Stimulated activated CD8-positive, alpha-beta memory T cell treated with anti-CD3 and anti-CD28 coated beads, Interleukin-12 subunit alpha, Interleukin-12 subunit beta, amount 100 ng/mL, for 24 hours (primary cell): Measurements from ENCODE around the gene ALX4.

ENCODE experiments used
- DNase-seq: peaks from one replicate; pipeline ENCODE4 v3.0.0-alpha.2; 2020; ENCODE audit errors: extremely low read depth

ALX4 gene

DNA sequence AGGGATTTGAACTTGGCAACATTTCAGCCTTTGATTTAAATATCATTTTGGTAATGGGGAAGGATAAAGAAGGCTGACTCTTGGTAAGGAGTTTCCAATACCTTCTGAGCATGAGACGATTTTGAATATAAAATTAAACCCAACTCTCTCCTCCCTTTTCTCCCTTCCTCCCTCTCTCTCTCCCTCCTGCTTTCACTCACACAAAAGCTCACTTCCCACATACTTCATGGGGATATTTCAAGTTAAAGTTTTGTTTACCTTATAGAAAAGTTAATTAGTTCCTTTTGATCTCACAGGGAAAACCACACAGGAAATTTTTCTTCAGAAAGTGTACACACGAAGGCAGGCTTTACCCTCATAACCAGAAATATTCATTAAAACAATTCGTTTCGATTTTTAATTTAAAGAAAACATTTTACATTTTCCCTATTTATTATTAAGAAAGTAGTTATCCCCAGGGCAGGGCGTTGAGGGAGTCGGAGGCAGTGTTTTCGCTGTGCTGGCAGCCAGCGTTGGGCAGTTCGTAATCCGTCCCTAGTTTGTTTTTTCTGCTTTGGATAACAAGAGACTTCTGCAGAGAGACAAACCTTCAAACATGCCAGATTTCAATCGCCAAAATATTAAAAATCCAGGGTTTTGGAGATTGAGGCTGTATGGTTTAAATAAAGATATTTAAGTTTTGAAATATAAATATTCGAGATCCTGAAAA is 25.3 kb upstream of the ALX4 start:
- DNase-seq, result no peak

DNA sequence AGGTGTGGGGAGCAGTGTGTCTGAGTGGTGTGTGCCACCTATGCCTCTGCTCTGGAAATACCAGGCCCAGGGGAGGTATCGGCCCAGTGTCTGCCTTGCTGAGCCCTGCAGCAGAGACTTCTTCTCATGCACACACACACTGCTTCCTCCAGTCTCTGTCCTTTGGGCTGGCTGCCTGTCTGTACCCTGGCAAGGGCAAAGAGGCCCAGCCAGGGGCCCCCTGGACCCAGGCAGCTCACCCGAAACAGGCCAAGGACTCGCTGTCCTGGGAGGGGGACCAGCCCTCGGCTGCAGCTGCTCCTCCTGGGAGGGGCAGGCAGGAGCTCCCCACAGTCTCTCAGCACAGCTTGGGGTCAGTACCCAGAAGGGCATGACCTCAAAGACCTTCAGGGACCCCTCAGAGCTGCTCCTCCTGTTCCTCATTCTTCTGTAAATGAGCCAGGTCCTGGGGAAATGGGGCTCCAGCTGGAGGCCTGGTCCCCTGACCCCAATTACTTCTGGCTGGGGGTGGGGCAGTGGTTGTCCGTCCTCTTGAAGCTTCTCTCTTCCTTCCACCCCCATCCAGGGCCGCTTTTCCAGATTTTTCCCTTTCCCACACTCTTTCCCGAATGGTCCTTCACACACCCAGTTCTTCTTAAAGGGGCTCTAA is 24.5 kb upstream of the ALX4 start:
- no peak for DNase-seq

DNA sequence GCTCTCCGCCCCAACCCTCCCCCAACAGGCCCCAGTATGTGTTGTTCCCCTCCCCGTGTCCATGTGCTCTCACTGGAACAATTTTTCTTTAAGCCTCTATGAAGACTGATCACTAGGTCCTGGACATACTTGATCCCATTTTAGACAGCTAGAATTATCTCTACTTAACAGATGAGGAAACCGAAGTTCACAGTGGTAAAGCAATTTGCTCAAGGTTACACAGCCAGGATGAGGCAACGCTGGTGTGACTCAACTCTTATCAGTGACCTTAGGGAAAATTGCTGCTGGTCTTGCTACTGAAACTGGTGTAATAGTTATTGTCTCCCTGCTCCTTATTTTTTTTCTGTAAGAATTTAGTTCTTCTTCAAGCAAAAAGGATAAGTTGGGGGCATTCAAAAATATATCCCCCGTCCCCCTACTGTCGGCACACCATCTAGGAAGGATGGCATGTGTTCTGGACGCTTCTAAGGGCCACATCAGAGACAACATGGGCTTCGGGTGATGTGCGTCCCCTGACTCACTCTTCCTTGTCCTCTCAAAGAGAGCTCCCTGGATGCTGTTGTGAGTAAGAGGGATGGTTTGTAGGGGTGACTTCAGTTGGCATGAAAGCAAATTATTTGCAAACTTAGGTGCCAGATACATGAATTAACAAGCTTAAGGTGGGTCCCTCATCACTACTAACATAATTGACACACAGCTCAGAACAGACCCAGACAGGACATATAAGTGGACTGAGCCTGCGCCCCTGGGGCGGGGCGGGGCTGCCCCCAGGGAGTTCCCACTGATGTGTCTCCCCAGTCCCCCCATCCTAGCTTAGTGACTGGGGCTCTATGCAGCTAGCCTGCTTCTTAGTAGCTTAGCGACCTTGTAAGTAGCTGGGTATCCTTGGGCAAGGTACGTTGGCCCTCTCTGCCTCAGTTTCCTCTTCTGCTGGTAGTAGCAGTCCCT is 23.6 kb upstream of the ALX4 start:
- DNase-seq, result no peak

DNA sequence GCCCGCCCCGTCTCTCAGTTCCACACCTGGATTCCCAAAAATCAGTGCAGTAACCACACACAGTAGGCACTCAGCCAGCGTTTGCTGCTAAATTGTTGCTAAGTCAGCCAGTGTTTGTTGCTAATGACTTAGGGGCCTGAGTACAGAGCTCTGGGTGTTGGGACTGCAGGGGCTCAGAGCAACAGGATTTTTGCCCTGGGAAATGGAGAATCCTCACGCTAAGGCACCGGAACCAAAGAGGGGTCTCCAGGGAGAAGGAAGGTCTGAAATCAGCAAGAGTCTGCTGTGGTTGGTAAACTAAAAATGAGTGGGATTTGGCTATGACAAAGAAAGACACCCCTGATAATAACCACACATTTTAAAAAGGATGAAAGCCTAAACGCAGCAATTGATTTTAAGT is 22.7 kb upstream of the ALX4 start:
- no peak for DNase-seq

DNA sequence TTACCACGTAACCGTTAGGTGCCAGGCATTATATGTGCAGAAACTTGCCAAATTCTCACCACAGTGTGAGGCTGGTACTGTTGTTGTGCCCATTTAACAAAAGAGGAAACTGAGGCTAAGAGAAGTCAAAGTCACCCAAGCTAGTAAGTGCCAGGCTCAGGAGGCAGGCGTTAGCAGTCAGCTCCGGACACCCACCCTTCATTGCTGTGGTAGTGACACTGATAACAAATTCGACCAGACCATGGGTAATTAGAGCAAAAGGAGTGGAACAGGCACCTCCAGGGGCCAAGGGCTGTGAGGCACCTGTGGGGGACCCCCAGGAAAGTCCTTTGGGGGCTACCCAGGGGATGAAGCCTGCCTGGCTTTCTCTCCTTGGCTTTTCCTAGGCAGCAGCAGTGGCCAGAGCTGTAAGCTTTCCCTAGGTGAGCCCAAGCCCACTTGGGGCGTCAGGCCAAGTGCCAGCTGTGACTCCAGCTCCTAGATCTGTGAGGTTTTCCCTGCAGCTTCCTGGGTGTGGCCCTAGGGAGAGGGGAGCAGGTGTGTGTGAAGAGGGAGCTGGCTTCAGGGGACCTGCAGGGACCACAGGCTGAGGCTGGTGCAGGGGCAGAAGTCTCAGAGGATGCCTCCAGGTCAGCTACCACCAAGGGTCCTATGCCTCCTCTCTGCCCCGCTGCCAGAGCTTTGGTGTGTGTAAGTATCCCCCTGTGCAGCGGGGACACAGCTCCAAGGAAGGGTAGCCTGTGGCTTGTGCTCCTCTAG is 19.7 kb upstream of the ALX4 start:
- no peak for DNase-seq

DNA sequence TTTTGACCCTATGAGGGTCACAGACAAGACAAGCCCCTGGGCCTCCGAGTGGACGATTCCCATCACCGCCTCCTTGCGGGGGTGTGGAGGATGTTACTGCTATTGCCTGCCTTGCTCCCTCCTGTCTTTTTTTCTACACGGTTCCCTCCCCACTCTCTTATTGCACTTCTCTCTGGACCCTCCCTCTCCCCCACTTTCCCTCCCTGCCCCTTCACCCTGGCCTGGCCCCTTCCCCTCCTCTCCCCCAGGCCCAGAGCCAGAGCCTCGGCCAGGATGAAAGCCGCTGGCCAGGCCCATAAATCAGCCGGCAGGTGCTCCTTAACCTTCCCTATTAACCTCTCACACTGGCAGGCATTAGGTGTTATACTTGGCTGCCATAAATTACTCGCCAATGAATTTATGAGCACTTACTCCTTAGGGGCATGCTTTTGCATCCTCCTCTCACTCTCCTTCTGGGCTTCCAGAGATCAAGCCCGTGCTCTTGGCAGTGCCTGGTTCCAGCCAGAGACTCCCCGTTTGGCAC is 18.3 kb upstream of the ALX4 start:
- no peak for DNase-seq

DNA sequence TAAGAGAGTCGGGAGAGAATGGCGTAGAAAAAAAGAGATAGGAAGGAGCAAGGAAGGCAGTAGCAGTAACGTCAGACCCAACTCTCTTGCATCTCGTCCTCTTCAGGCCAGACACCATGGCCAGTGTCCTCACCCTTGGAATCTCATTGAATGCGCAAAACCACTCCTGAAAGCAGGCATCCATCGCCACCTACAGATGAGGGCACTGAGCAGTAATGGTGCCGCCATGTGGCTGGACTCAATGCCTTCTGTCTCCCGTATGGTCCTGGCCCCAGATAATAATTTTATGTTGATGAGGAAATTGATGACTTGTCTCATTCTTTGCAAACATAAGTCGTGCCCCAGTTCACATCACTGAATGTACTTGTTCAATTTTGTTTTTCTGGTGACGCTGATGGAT is 17.8 kb upstream of the ALX4 start:
- DNase-seq, result no peak

DNA sequence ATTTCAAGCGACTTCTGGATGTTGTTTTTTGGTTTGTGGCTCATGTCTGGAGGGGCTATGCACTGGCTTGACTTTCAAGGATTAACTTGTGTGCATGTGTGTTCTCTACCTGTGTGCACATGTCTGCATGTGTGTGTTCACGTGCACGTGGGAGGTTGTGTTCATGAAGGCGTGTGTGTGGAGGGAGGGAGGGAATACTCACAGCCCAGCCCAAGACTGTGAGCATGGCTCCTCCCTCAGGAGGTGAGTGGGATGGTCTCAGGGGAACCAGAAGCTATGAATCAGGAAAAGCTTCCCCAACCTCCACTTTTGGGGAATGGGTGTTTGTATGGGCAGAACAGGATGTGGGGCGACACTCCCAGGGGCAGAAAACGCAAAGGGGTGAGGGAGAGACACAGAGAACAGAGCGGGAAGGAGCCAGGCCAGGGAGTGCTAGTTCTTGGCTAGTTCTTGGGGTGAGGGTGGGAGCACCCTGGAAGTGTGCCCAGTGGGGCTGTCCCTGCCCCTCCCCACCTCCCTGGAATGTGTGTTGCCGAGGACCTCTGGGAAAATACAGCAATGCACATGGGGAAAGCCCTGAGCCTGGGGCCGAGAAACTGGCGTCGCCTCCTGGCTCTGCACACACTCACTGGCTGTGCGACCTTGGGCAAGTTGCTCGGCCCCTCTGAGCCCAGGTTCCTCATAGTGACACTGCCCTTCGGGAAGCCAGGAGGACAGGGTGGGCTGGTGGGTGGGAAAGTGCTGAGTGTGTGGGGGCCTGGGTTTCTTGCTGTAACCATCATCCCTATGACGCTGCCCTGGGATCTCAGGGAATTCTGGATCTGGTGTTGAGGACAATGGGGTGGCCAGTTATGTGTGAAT is 16.9 kb upstream of the ALX4 start:
- DNase-seq, result no peak

DNA sequence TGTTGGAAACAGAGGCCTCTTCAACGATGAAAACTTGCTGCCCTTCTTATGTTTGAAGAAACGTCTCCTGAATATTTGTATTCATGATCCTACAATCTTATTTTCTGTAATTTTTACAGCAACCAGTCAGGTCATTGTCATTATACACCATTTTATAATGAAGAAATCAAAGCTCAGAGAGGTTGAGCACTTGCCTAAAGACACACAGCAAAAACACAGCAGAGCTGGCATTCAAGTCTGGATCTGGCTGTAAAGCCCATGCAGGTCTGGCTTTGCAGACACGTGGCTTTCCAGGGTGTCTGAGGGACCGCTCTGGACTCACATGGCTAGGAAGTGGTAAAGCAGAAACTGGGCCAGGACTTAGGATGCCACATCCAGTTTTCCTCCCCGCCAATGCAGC is 15.8 kb upstream of the ALX4 start:
- DNase-seq, result no peak

DNA sequence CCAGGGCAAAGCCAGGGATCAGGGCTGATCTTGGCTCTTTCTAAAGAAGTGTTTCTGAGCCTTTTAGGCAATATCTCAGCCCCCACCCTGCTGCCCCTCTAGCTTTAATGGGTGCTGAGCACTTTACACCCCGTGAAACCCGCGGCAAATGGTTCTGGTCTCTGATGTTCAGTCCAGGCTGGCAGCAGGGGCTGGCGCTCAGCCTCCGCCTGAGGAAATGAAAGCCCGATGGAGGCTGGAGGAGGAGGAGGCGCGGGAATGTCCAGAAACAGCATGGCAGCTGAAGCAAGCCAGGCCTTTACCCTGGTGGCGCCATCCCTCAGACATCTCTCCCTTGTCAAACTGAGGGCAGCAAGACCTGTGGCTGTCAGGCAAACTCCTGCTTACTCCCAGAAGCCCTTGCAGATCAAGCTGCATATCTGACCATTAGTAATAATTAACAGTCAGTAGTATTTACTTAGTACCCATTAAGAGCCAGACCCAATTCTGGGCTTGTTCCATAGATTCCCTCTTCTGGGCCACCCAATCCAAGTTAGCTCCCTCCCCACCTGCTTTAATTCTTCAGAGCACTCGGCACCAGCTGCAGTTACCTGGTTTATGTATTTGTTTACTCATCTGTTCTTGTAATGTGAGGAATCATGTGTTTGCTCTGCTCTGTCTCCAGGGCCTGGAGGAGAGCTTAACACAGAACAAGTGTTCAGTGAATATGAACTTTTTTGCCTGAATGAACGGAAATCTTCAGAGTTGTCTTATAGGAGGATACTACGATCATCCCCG is 15.0 kb upstream of the ALX4 start:
- DNase-seq, result no peak

DNA sequence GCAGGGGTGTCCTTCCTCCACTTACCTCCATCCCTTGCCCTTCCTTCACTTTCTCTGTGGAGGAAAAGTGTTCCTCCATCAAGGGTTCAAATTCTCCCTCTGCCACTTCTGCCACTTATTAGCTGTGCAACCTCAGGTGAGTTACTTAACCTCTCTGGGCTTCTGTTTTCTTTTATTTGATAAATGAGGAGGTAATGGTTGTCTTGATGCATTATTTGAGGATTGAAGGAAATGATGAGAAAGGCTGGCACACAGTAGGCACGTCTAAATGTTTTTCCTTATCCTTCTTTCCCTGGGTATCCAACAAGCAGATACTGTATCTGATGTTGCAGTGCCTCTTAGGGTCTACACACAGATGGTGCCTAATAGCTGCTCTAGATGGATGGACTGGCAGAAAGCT is 14.3 kb upstream of the ALX4 start:
- no peak for DNase-seq

DNA sequence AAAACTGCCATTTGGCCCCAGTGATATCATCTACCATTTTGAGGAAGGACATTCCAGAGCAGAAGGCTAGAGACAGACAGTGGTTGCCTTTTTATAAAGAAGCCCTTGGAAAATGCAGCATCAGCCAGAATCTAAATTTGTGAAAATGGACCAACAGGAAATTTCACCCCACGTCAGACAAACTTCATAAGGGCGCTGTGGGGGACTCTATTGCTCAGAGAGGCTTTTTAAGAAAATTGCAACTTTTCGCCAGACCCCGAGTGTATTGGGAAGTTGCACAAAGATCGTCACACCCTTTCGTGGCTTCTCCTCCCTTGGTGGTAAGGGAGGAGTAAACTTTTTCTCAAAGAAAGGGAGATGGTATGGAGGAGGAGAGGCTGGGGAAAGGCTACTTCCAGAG is 12.3 kb upstream of the ALX4 start:
- DNase-seq, result no peak

DNA sequence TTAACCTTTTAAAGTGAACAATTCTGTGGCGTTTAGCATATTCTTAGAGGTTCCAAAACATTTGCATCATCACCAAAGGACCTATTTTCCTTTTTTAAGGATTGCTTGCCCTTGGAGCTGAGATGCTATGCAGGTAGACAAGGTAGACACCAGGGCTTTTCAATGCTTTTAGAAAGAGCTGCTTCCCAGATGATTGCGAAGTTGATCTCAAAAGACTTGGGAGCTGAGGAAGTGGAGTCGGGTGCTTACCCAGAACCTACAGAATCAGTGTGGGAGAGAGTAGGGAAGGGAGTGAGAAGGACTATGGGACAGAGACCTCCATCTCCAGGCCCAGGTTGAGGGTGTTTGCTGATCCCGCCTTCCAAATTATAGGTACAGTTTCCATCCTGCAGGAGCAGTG is 11.1 kb upstream of the ALX4 start:
- no peak for DNase-seq

DNA sequence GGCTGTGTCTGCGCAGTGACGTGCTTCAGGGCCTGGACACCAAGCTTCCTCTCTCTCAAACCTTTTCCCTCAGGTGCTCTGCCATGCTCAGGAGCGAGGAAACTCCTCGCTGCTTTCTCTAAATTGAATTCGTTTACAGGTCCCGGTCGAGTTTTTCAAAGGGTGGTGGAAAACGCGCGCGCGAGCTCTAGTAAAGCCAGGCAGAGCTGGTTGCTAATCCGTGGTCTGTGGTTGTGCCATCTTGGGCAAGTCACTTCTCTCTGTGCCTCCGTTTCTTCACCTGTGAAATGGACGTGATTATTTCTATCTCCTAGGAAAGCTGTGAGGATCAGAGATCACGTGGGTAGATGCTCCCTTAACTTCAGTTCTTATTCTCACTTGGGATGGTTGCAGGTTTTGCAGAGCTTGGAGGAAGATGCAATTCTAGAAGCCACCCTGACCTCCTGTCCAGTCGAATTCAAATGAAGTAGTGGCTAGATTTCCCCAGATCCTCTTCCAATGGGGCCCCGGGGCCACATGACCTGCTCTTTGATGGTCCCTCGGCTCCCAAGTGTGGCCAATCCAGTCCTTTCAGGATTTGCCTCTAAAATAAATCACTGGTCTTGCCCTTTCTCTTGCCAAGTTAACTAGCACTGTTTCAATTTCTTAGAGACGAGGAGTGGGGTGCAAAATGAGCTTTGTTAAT is 10.5 kb upstream of the ALX4 start:
- DNase-seq, result no peak

DNA sequence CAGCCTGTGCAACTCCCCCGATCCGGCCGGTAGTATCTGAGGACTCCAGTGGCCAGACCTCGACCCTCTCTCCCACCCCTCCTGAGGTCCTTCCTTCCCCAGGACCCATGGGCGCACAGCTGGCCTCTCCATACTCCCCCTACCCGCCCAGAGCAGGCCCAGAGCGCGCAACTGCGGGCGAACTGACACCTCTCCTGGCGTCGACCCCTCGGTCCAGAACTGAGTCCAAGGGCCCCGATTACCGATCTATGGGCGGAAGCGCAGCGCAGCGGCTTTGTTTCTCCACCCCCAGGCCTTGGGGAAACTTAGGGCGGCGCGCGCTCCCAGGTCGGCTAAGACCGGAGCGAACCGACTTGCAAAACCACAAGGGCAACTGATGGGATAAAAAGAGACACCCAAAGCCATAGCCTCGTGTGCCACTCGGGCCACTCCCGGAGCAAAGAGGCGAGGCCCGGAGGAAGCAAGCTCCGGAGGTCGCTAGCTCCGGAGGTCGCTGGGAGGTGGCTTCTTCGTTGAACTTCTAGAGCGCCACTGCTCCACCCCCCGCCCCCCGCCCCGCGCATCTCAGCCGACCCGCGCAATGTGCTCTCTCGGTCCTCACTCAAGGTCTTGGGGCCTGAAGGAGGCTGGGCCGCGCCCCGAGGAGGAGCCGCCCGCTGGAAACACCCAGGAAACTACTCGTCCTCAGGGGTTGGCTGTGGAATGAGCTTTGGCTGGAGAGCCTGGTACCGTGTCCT is 9.8 kb upstream of the ALX4 start:
- no peak for DNase-seq

DNA sequence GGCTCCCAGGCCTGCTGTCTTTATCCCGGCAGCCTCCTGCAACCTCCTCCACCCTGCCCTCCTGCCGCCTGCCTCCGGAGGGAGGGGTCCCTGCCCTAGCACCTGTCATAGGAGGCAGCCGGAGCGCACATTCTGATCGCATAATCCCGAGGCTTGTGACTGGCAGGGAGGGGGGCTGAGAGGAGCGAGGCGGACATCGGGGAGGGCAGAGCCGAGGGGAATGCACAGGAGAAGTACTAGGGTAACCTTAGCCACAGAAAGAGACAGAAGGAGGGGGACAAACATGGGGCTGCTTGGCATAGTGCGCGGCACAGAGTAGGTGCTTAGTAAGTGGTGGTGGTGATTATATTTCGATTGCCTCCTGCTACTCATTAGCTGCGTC is 9.2 kb upstream of the ALX4 start:
- DNase-seq, result no peak

DNA sequence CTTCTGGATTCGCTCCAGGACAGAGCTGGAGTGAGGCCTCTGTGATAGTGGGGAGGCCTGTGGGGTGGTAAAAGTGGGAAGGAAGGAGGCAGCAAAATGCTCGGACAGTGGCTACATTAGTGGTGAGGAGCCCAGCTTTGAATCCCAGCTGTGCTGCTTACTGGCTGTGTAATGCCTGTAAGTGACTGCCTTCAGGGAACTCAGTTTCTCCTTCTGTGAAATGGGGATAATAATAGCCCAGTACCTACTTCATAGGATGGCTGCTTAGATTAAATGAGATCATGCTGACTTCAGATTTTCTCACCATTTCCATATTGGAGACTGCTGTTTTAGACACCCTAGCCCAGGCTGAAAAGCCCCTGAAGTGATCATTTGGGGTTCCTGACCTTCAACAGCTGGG is 8.4 kb upstream of the ALX4 start:
- no peak for DNase-seq

DNA sequence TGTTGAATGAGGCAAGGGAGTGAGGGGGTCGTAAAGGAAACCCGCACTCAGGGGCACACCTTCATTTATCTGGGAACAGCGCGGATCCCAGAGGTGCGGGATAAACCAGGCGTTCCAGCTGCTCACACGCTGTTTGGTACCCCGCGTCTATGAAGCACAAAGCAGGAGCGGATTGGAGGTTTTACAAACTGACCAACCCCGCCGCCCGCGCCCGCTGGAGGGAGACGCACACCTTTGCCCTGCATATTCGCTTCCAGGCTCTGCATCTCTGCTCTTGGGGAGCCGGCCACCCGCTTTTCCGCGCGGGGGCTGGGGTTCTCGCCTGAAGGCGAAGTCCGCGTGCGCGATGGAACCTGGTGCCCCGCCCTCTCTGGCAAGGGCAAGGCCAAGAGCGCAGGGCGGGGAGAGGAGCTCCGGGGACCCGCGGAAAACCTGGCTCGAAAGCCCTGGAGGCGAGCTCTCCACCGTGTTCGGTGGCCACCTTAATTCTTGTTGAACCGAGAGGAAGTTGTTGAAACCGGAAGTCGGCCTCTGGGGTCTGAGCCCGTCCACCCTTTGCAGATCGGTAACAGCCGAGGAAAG is 6.8 kb upstream of the ALX4 start:
- no peak for DNase-seq
